NCI-H2107 treated with DMSO at 0.1 percent for 48 hours (cell line): ENCODE measurements around the gene C19orf38.
"Not testable (repeated sequence)": the region's sequence is repeated elsewhere in the genome, so short reads cannot be mapped to it uniquely, and the experiment has no call there.

Experiments used
- DNase-seq: peaks from one replicate; lab custom pipeline; 2025; ENCODE audit not compliant: unreplicated experiment; lab: John Stamatoyannopoulos, UW

C19orf38 gene

GRCh38 chr19:10872546-10873107 lies 24.4 kb downstream of the C19orf38 start:
- no peak for DNase-seq

GRCh38 chr19:10874024-10874423 lies 25.8 kb downstream of the C19orf38 start:
- no peak for DNase-seq

- no peak for DNase-seq
Observed at GRCh38 chr19:10876459-10877240, 28.4 kb downstream of the C19orf38 start.

GRCh38 chr19:10877608-10878007 lies 29.4 kb downstream of the C19orf38 start:
- not testable (repeated sequence) for DNase-seq

GRCh38 chr19:10878253-10878652 lies 30.0 kb downstream of the C19orf38 start:
- no peak for DNase-seq

- no peak for DNase-seq
Observed at GRCh38 chr19:10881403-10882107, 33.3 kb downstream of the C19orf38 start.

- no peak for DNase-seq
Observed at GRCh38 chr19:10882108-10882457, 33.9 kb downstream of the C19orf38 start.

- DNase-seq, result no peak
Observed at GRCh38 chr19:10884274-10884673, 36.1 kb downstream of the C19orf38 start.

- DNase-seq, result no peak
Observed at GRCh38 chr19:10885201-10886169, 37.3 kb downstream of the C19orf38 start.

- no peak for DNase-seq
Observed at GRCh38 chr19:10887616-10888367, 39.6 kb downstream of the C19orf38 start.

GRCh38 chr19:10888421-10888866 lies 40.2 kb downstream of the C19orf38 start:
- peak; percentile 84 for DNase-seq

- no peak for DNase-seq
Observed at GRCh38 chr19:10889880-10890279, 41.7 kb downstream of the C19orf38 start.

- DNase-seq, result peak; percentile 90
Observed at GRCh38 chr19:10891405-10892086, 43.3 kb downstream of the C19orf38 start.

GRCh38 chr19:10892256-10892655 lies 44.0 kb downstream of the C19orf38 start:
- peak; percentile 83 for DNase-seq

- no peak for DNase-seq
Observed at GRCh38 chr19:10894911-10895213, 46.6 kb downstream of the C19orf38 start.

- DNase-seq, result no peak
Observed at GRCh38 chr19:10895363-10895762, 47.1 kb downstream of the C19orf38 start.

- DNase-seq, result no peak
Observed at GRCh38 chr19:10895920-10896319, 47.7 kb downstream of the C19orf38 start.

- peak; percentile 83 for DNase-seq
Observed at GRCh38 chr19:10896851-10897526, 48.8 kb downstream of the C19orf38 start.

GRCh38 chr19:10898633-10899032 lies 50.4 kb downstream of the C19orf38 start:
- no peak for DNase-seq
